HG03457 (cell line): Measurements from ENCODE around the gene RXRA.

Experiments
- ATAC-seq: cut with Tn5 transposase; IDR thresholded peaks from one replicate; pipeline ENCODE4 v1.9.1; 2021; ENCODE audit warnings: moderate number of reproducible peaks; ENCODE audit not compliant: unreplicated experiment

RXRA gene

GRCh38 chr9:134349936-134350335 is 23.7 kb downstream of the RXRA start:
- ATAC-seq: no peak

GRCh38 chr9:134350416-134350994 is 24.2 kb downstream of the RXRA start:
- ATAC-seq: no peak

GRCh38 chr9:134351606-134352176 is 25.4 kb downstream of the RXRA start:
- no peak for ATAC-seq

GRCh38 chr9:134352247-134352933 is 26.1 kb downstream of the RXRA start:
- ATAC-seq: no peak

GRCh38 chr9:134353539-134353938 is 27.3 kb downstream of the RXRA start:
- ATAC-seq: no peak

- no peak for ATAC-seq
These were observed 28.9 kb downstream of the RXRA start for GRCh38 chr9:134355158-134355557.

GRCh38 chr9:134355561-134356279 is 29.5 kb downstream of the RXRA start:
- no peak for ATAC-seq

GRCh38 chr9:134356496-134357470 is 30.5 kb downstream of the RXRA start:
- ATAC-seq: no peak

- ATAC-seq: no peak
These were observed 31.4 kb downstream of the RXRA start for GRCh38 chr9:134357631-134358025.

GRCh38 chr9:134358026-134358661 is 31.9 kb downstream of the RXRA start:
- ATAC-seq: no peak

GRCh38 chr9:134358662-134359319 is 32.5 kb downstream of the RXRA start:
- ATAC-seq: no peak

GRCh38 chr9:134359493-134360179 is 33.4 kb downstream of the RXRA start:
- no peak for ATAC-seq

- ATAC-seq: no peak
These were observed 34.0 kb downstream of the RXRA start for GRCh38 chr9:134360180-134360759.

GRCh38 chr9:134360897-134361296 is 34.6 kb downstream of the RXRA start:
- no peak for ATAC-seq

GRCh38 chr9:134361426-134361825 is 35.2 kb downstream of the RXRA start:
- ATAC-seq: no peak

GRCh38 chr9:134361843-134362414 is 35.7 kb downstream of the RXRA start:
- no peak for ATAC-seq

- no peak for ATAC-seq
These were observed 37.2 kb downstream of the RXRA start for GRCh38 chr9:134363450-134363849.

- no peak for ATAC-seq
These were observed 38.3 kb downstream of the RXRA start for GRCh38 chr9:134364391-134365114.
